DMS153 treated with DMSO at 0.1 percent for 48 hours (cell line): ENCODE results near the gene ZSCAN5C.
"Not testable (repeated sequence)": the region's sequence is repeated elsewhere in the genome, so short reads cannot be mapped to it uniquely, and the experiment has no call there.

ENCODE experiments used
- DNase-seq: peaks from one replicate; lab custom pipeline; 2025; ENCODE audit not compliant: unreplicated experiment; lab: John Stamatoyannopoulos, UW

Gene ZSCAN5C, protein sequence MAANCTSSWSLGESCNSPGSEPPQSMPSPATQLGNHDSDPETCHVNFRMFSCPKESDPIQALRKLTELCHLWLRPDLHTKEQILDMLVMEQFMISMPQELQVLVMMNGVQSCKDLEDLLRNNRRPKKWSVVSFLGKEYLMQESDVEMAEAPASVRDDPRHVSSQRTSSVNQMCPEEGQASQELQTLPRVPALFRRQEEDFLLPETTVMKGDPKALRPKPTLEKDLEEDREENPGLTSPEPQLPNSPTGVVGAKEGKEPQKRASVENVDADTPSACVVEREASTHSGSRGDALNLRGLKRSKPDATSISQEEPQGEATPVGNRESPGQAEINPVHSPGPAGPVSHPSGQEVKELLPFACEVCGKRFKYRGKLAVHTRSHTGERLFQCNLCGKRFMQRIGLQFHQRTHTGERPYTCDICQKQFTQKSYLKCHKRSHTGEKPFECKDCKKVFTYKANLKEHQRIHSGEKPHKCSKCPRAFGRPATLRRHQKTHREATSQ

DNA sequence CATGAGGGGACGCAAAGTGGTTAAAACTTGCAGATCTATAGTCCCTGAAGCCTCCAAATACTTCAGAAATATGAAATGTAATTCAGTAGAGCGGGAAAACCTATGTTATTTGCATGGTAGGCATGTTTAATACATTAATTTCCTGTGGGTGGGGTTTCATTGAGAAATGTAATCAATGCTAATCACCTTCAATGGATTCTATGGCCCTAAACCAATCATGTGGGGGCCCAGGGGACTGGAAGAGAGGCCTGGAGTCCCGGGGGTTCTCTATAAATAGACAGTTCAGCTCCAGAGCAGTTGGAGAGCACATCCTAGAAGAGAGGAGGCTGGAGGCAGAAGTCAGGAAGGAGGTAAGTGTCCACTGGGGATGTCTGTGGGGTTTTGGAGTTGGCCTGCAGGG is at the start of gene ZSCAN5C:
ZSCAN5C (plus strand) TSS at position 301 of the 400 bp plus-strand sequence. CDS start 3,641 bp downstream, outside the sequence.
- DNase-seq = no peak

DNA sequence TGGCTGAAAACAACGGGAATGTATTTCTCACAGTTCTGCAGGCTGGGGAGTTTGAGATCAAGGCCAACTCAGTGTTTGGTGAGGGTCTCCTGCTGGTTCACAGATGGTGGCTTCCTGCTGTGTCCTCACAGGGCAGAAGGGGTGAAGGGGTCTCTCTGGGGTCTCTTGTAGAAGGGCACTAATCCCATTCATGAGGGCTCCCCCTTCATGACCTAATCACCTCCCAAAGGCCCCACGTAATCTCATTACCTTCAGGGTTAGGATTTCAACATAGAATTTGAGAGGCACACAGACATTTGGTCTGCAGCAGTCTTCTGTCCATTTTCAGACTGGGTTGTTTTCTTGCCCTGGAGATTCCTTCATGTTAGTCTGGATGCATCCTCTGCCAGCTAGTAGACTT is 49.4 kb upstream of the ZSCAN5C start:
- no peak for DNase-seq

DNA sequence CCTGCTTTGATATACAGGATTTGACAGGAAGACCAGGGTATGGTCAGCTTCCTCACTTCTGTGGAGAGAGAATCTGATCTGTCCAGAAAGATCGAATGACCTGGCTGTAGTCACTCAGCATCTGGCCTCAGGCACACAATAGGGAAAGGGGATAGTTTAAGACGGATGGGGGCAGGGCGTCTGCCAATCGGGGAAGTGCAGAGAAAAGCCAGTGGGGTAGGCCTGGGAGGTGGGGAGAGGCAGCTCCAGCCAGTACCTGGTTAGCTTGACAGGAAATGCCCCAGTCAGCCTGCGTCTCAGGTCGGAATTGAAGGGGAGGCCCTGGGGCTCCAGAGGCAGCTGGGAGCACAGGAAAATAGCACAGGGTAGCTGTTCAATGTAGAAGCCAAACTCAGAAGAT is 48.6 kb upstream of the ZSCAN5C start:
- no peak for DNase-seq

DNA sequence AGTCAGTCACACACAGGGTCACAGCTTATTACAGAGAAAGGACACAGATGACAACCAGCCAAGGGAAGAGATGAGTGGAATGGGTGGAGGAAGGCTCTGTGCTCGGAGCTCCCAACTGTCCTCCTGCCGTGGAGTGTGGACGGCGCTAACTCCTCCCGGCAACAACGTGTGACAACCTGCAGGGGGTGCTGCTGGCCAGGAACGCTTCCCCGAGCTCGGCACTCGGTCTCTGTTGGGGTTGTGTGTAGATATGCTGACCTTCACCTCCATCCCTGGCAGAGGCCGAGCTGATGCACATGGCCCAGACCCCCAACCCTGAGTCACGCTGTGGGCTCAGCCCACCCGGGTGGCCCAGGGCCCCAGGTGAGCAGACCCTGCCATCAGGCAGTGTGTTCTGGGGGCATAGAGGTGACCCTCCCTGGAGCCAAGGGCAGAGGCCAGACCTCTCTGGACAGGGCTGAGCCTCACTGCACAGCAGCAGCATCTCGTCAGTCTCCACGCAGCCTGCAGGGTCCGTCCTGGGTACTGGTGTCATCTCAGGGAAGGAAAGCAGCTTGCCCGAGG is 46.9 kb upstream of the ZSCAN5C start:
- no peak for DNase-seq

DNA sequence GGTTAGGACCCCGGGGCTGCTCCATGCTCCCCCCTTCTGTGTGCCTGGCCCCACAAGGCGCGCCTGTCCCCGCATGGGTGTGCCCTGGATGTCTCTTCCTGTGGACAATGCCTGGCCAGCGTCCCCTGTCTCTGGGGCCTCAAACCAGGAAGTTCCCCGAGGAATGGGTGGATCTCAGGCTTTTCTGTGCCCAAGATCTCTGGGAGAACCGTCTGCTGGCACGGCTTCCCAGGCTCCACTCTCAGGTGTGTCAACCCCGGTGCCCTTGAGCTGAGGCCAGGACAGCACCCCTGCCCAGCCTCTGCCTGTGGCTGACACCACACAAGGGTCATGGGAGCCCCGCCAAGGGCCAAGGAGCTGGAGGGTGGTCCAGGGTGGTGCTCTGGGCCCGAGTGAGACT is 45.3 kb upstream of the ZSCAN5C start:
- no peak for DNase-seq

DNA sequence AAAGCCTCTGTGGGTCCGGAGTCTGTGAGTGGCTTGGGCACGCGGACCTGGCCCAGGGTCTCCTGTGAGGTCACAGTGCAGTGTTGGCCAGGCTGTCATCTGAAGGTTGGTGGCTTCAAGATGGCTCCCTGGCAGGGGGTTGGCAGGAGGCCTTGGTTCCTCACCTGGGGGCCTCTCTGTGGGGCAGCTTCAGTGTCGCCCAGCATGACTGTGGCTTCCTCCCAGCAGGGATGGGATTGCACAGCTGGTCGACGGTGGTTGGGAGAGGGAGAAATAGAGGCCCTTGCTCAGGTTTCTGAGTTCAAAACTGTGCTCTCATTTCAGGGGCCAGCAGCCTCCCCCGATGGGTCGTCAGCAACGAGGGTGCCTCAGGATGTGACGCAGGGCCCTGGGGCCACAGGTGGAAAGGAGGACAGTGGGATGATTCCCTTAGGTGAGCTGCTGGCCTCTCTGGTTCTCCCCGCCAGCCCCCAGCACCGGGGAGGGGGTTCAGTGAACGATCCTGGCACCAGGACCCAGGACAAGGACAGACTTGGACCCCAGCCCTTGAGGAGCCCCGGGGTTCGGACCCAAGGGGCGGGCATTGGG is 43.8 kb upstream of the ZSCAN5C start:
- no peak for DNase-seq

DNA sequence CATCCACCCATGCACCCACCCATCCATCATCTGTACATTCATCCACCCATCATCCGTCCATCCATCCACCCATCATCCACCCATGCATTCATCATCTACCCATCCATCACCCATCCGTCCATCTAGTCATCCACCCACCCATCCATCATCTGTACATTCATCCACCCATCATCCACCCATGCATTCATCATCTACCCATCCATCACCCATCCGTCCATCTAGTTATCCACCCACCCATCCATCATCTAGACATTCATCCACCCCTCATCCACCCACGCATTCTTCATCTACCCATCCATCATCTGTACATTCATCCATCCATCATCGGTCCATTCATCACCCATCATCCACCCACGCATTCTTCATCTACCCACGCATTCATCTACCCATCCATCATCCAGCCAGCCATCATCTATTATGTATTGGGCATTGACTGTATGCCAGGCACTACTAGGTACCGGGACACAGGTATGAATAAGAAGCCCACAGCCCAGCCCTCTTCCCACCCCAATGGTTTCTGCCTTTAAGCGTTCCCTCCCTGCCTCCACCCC is 43.0 kb upstream of the ZSCAN5C start:
- DNase-seq = no peak

DNA sequence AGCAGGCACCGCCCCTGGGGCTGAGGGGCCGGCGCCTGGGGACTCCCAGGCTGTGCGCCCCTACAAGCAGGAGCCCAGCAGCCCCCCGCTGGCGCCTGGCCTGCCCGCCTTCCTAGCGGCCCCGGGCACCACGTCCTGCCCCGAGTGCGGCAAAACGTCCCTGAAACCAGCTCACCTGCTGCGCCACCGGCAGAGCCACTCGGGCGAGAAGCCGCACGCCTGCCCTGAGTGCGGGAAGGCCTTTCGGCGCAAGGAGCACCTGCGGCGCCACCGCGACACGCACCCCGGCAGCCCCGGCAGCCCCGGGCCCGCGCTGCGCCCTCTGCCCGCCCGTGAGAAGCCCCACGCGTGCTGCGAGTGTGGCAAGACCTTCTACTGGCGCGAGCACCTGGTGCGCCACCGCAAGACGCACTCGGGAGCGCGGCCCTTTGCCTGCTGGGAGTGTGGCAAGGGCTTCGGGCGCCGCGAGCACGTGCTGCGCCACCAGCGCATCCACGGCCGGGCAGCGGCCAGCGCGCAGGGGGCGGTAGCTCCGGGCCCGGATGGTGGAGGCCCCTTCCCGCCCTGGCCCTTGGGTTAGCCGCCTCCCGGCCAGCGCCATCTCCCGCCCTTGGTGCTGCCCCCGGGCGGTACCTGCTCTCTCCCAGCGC is 42.3 kb upstream of the ZSCAN5C start:
- DNase-seq = no peak

DNA sequence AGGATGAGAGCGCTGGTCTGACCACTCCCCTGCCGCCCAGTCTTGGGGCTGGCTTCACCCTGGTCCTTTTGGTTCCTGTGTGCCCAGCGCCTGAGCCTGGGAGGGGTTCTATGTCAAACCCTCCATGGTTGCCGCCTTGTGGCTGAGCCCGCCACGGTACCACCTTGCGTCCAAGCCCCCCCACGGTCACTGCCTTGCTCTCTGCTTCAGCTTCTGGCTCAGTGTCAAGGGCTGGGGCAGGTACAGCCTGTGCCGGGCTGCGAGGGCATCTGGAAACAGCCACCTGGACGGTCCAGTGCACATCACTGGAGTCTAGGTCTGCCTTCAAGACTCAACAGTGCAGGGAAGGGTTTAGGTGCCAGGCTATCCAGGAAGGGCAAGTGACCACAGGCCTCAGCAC is 40.5 kb upstream of the ZSCAN5C start:
- no peak for DNase-seq

DNA sequence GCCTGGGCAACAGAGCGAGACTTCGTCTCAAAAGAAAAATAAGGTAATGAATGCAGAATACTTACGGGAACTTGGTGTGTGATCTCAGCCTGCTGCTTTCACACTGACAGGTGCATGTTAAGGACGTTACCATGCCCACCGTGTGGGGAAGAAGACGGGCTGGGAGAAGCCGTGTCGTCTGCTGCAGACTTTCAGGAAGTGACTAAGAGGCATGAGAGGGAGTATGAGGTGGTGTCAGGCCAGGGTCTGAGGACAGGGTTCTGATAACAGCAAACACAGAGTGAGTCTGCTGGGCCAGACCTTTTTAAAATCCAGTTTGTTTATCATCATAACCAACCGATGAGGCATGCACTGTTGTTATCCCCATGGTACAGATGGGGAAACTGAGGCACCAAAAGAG is 39.8 kb upstream of the ZSCAN5C start:
- DNase-seq = no peak

DNA sequence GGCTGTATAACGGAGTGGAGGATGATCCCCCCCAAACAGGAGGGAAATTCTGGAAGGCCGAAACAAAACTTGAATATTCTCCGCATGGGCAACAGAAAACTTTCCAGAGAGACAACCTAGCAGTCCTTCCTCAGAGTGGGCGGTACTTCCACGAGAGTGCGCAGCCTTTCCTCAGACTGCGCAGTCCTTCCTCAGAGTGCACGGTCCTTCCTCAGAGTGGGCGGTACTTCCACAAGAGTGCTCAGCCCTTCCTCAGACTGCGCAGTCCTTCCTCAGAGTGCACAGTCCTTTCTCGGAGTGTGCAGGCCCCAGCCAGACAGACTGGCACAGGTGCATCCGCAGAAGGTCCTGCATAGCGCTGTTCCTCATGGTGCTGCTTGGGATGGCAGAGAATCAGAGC is 39.0 kb upstream of the ZSCAN5C start:
- no peak for DNase-seq

DNA sequence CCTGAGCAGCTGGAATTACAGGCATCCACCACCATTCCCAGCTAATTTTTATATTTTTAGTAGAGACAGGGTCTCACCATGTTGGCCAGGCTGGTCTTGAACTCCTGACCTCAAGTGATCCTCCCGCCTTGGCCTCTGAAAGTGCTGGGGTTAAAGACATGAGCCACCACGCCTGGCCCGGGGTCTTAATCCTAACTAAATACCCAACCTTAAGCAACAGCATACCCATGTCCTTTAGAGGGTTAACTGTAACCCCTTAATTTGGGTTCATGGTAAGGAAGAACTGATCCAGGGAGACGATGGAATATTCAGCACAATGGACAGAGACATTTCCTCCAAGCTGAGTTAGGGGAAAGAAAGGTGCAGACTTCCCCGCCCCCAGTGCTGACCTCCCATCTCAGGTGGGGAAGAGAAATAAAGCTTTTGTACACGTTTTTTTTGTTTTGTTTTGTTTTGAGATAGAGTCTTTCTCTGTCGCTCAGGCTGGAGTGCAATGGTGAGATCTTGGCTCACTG is 35.0 kb upstream of the ZSCAN5C start:
- DNase-seq = no peak

DNA sequence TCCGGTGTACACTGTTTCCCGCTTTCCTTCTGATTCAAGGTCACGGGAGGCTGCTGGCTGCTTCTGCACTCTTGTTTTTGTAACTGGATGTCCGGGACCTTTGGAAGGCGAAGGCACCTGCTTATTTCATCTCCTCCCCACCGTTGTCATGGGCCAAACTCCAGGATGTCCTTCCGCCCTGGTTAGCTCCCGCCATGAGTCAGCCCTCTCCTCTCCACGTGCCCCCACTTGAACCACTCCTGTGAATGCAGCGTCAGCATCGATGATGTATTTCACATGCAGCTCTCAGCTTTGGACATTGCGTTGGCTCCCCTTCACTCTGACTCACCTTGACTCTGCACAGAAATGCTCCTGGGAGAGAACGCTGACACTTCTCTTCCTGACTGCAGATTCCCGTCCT is 31.8 kb upstream of the ZSCAN5C start:
- peak; percentile 23 for DNase-seq

DNA sequence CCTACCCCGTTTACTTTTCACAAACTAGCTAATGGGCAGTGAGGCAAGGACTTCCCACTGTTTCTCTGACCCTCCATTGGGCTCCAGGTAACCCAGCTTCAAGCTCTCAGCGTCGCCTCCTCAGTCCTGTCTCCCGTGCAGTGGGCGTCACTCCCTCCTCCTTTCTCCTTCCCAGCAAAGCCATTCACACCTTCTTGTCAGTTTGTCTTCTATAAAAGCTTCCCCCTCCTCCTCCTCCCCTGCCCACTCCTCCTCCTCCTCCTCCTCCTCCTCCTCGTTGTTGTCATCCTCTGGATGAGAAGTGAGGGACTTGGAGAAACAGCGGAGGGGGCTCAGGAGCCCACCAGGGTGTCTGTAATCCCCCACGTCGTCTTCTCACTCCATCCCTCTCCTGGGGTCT is 28.0 kb upstream of the ZSCAN5C start:
- no peak for DNase-seq

DNA sequence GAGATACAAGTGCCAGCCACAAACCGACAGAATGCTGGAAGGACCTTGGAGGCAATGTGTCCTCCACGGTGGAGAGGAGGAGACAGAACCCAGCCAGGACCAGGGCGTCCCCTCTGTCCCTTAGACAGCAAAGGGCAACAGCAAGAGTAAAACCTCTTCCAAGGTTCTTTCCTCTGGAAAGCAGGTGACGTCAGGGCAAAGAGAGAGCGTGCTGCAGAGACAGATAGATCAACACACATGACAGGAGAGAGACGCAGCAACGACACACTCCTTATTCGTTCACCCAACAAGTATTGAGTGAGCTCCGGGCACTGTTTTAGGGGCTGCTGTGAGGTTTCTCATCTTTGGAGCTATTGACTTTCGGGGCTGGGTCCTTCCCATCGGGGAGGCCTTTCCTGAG is 27.5 kb upstream of the ZSCAN5C start:
- DNase-seq = no peak

DNA sequence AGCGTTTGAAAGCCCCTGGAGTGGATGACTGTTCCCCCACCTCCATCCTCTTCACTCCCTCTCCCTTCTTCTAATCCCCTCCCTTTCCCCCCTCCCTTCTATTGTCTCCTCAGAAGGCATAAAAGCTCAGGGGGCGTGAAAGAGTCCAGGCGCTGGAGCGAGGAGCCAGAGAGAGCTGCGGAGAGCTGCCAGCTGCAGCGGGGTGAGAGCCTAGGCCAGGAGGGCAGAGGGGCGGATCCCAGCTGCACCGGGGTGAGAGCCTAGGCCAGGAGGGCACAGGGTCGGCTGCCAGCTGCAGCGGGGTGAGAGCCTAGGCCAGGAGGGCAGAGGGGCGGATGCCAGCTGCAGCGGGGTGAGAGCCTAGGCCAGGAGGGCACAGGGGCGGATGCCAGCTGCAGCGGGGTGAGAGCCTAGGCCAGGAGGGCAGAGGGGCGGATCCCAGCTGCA is 26.2 kb upstream of the ZSCAN5C start, which contains the start of gene GALP:
GALP (plus strand) TSS at position 148 of the 447 bp plus-strand sequence. CDS start 1,101 bp downstream, outside the sequence.
- DNase-seq = not testable (repeated sequence)

DNA sequence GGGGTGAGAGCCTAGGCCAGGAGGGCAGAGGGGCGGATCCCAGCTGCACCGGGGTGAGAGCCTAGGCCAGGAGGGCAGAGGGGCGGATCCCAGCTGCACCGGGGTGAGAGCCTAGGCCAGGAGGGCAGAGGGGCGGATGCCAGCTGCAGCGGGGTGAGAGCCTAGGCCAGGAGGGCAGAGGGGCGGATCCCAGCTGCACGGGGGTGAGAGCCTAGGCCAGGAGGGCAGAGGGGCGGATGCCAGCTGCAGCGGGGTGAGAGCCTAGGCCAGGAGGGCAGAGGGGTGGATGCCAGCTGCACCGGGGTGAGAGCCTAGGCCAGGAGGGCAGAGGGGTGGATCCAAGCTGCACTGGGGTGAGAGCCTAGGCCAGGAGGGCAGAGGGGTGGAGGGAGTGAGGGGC is 25.8 kb upstream of the ZSCAN5C start:
- not testable (repeated sequence) for DNase-seq

DNA sequence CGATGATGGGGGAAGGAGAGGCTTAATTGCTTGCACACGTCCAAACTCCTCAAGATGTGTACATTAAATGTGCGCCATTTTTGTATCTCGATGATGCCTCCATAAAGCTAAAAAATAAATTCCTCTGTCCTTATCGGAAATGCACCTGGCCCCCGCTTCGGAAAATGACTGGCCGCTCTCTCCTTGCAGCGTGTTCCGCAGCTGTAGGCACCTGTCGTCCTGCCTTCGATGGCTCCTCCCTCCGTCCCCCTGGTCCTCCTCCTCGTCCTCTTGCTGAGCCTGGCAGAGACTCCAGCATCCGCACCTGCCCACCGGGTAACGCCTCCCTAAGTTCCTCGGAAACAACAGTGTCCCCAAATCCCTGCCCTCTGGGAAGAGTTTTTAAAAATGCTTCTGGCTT is 25.2 kb upstream of the ZSCAN5C start:
- no peak for DNase-seq

DNA sequence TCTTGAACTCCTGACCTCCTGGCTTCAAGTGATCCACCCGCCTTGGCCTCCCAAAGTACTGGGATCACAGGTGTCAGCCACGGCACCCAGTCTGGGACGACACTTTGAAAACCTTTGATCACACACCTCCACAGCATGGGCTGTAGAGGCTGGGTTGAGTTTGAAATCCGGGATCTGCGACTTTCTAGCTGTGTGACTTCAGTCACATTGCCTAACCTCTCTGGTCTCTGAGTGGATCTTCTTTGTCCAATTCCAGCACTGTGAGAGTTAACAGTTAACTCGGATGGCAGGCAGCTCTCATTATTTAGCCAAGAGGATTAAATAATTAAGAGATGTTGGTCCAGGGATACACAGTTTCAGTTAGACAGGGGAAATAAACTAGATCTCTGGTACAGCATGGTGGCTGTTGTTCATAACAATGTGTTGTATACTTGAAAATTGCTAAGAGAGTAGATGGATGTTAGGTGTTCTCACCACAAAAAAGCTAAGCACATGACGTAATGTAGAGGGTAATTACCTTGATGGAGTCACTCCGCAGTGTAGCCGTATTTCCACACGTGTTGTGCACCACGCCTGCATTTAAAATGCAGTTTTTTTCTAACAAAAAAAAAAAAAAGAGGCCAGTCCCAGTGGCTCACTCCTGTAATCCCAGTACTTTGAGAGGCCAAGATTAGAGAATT is 24.4 kb upstream of the ZSCAN5C start:
- DNase-seq = no peak

DNA sequence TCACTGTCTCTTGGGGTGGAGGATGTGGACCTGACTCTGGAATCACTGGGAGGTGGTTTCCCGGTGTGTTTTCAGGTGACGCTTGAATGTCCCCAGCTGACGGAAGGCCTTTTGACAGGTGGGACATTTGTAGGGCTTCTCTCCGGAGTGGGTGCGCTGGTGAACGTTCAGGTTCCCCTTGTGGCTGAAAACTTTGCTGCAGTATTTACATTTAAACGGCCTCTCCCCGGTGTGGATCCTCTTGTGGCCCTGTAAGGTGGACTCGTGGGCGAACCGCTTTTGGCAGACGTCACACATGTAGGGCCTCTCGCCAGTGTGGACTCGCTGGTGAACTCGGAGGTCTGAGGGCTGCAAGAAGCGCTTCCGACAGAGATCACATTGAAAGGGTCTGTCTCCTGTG is 12.3 kb upstream of the ZSCAN5C start:
- no peak for DNase-seq
